ENCODE results near the gene HIVEP1.

DNA sequence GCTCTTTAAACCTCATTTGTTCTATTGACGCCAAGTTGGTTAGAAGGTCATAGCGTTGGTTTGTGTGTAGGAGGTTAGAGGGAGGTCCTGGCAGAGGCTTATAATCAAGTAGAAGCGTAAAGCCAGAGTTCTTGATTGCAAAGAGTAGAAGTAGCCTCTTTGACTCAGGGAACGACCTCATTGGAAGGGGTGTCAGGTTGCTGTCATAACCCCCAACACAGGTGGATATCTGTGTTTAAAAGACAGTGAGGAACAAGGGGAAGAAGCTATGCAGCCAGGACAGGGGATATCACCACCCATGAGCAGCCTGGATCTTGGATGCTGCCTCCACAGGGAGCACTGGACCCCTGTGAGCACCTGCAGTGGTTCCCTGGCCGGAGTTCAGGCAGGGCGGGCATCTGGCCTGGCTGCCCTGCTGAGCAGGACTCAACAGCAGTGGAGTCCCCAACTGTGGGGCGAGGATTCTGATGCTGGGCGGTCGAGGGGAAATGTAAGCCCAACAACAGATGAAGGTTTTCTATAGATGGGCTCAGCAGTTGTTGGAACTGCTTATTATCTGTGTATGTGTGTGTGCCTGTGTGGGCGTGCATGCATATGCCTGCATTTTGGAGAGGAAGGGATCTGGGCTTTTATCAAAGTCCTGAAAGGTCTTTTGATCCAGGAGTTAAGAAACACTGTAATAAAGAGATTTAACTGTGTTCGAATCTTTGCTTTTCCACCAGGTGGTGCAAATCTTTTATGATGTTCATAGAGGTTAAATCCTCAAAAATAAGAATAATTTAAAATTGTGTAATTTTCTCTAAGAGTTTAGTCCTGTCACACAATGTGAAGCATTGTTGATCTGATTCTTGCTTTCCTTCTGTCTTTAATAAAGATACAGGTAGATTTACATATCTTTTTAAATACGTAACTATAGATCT is 27.7 kb downstream of the HIVEP1 start:
- no peak for TF ChIP-seq SNAI2 (CRISPR knock-in tag; IDR thresholded peaks at IDR 0.05)
- TF ChIP-seq GLIS3 (CRISPR knock-in tag; IDR thresholded peaks at IDR 0.05): no peak
- TF ChIP-seq ZFP3 (CRISPR knock-in tag; IDR thresholded peaks at IDR 0.05): no peak
- TF ChIP-seq, protein P1, sequence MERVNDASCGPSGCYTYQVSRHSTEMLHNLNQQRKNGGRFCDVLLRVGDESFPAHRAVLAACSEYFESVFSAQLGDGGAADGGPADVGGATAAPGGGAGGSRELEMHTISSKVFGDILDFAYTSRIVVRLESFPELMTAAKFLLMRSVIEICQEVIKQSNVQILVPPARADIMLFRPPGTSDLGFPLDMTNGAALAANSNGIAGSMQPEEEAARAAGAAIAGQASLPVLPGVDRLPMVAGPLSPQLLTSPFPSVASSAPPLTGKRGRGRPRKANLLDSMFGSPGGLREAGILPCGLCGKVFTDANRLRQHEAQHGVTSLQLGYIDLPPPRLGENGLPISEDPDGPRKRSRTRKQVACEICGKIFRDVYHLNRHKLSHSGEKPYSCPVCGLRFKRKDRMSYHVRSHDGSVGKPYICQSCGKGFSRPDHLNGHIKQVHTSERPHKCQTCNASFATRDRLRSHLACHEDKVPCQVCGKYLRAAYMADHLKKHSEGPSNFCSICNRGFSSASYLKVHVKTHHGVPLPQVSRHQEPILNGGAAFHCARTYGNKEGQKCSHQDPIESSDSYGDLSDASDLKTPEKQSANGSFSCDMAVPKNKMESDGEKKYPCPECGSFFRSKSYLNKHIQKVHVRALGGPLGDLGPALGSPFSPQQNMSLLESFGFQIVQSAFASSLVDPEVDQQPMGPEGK (CRISPR knock-in tag; IDR thresholded peaks at IDR 0.05; ENCODE audit: borderline replicate concordance): no peak
- no peak for TF ChIP-seq PPARA (CRISPR knock-in tag; IDR thresholded peaks at IDR 0.05; ENCODE audit: borderline replicate concordance)
- TF ChIP-seq ESRRG (CRISPR knock-in tag; IDR thresholded peaks at IDR 0.05): no peak
- no peak for TF ChIP-seq ARNTL (CRISPR knock-in tag; IDR thresholded peaks at IDR 0.05; ENCODE audit: borderline replicate concordance, low read depth)
